NOMO-1 treated with dmso at 0.1 percent for 144 hours (cell line): ENCODE data around the gene MME.
A peak's percentile ranks its signal among the peaks of the same experiment; 100 is the strongest.

ENCODE experiments used
- DNase-seq: peaks from one replicate; lab custom pipeline; 2025; ENCODE audit not compliant: unreplicated experiment; lab: John Stamatoyannopoulos, UW

Gene MME

DNA sequence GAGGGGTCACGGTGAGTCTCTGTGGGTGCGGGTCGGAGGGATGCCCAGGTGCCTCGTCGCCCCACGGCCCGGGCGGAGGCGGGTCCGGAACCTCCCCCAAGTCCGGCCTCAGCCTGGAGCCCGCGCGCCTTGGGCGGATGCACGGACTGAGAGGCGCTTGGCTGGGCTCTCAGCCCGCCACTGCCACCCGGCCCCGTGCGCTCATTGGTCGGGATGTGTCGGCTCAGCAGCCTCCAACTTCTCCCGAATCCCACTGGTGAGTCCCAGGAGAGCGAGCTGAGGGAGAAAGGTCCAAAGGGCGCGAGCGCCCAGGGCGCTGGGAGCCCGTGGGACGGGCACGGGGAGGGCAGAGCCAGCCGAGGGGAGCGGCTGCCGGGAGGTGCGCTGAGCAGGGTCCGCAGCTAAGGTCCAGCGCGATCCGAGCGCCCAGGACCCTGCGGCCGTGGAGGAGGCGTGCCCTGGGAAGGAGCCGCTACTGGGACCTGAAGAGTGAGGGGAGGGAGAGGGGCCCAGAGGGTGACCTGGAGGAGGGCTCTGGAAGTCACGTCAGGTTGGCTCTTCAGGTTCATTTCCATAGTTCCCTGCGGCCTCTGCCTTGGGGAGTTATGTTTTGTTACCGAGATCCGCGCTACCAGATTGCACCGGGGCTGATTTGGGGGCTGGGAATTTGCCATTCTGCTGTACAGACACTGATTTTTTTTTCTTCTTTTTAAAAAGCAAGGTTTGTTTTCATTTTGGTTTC, at the start of gene MME:
Gene MME, plus strand, starts transcription at position 574 of the 742 bp plus-strand sequence. CDS start 3,849 bp downstream, outside the sequence.
- no peak for DNase-seq

DNA sequence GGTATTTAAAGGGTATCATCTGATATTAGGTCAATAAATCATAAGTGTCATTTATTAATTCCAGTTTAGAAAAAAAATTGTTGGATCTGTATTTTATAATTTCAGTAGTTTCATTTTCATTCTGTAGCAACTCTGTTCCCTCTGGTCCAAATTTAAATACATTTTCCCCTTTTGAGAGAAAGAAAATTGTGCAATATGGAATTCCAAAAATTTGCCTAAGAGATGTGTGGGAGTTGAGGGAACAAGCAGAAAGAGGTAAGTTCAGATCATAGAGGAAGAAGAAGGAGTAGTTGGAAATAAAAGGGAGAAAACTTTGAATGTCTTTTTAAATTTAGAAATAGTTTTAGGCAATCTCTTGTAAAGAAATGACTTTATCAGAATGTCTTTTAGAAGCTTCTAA, 48.9 kb upstream of the MME start:
- DNase-seq: no peak

DNA sequence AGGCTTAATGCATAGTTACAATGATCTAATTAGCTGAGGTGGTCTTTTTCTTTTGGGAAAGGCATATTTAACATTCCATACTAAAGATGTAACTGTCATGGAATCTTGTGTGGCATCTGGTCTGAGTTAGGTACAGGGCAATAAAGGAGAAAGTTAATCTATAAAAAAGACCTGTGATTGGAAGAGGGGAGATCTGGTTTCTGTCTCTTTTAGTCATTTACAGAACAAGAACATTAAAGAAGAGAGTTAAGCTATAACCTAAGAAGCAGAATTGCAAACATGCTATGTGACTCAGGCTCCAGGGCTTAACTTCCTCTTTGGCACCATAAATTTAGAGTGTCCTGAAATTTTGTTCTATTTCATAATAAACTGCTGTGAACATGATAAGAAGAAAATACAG, 47.2 kb upstream of the MME start:
- peak; percentile 77 for DNase-seq

DNA sequence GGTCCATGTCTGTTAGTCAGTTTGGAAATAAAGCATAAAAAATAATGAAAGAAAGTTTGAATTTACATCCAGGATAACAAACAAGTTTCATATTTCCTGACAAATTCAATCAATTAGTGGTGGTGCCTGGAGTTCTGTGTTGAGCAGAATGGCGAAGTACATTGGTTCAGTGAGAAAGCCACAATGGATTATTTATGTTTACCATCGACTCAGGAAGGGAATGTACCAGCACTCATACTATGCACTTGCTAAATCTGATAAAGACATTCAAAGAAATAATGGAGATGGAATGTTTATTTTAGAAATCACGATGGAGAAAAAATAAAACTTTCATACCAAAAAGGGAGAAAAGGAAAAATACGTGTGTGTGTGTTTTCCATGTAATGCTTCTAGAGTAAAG, 45.3 kb upstream of the MME start:
- no peak for DNase-seq

DNA sequence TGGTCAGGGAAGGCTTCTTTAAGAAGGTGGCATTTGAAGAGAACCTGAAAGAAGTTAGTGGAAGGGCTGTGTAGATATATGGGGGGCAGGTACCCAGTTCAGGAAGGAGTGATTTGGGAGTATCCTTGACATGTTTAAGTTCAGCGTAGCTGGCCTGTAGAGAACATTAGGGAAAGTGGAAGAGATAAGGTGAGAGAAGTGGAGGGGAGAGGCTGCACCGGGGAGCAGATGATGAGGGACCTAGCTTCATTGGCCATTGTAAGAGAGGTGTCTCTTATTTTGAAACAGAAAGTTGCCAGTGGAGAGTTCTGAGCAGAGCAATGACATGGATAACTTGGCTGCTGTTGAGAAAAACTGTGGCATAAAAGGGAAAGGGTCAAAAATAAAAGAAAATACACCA, 44.6 kb upstream of the MME start:
- DNase-seq: no peak

DNA sequence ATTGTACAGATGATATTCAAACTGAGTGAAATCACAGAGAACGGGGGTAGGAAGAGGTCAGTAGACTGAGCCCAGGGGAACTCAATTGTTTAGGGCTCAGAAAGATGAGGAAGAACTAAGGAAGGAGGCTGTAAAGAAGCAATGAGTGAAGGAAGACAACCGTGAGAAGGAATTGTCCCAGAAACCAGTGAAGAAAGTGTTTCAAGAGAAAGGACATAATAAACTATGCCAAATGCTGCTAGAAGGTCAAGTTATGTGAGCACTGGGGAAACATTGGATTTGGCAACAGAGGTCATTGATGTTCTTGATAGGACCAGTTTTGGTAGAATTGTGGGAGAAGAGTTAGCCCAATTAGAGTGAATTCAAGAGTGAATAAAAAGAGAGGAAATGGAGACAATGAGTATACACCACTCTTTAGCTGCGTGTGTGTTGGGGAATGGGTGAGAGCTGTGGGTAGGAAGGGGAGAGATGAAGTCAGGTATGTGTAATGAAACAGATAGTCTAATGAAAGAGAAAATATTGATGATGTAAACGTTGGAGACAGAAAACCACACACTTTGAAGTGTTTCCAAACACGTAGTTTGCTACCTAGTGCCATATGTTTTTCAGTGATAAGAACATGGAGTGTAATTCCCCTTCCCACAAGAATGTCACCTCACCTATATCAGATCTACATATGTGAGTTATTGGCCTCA, 42.5 kb upstream of the MME start:
- DNase-seq: no peak

DNA sequence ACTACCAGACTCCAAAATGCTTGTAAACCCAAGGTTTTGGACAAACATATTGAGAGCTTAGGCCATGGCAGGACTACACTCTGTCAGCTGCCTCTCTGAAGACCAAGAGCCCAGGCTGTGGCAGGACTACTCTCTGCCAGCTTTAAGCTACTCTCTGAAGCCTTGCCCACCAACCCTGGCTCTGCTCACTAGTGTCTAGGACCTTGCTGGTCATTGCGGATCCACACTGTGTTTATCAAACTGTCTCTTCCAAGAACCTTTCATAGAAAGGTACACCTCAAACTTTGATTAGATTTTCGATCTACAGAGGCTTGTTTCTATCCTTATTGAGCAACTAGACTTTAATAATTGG, 41.9 kb upstream of the MME start:
- DNase-seq: no peak

DNA sequence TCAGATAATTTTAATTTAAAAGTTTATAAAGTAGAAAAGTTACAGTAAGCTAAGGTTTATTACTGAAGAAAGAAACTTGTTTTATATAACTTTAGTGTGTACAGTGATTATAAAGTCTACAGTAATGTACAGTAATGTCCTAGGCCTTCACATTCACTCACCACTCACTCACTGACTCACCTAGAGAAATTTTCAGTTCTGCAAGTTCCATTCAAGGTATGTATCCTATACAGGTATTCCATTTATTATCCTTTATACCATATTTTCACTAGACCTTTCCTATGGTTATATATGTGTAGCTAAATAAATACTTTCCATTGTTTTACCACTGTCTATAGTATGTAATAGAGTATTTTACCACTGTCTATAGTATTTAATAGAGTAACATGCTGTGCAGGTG, 33.2 kb upstream of the MME start:
- DNase-seq: no peak

DNA sequence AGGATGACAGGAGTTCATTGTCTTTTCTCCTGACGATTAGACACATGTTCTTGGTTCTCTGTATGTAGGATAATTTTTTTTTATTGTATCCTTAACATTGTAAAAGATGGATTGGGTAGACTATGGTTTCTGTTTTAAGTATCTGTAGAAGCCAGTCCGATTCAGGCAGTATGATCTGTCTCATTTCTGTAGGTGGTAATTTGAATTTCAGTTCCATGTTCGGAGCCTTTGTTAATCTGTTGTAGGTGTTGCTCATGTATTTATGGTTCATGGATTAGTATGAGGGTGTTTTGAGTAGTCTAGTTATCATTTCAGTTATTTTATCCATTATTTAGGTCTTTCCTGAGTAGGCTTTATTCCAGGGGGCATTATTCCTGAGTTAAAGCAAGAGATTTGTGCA, 32.4 kb upstream of the MME start:
- no peak for DNase-seq

DNA sequence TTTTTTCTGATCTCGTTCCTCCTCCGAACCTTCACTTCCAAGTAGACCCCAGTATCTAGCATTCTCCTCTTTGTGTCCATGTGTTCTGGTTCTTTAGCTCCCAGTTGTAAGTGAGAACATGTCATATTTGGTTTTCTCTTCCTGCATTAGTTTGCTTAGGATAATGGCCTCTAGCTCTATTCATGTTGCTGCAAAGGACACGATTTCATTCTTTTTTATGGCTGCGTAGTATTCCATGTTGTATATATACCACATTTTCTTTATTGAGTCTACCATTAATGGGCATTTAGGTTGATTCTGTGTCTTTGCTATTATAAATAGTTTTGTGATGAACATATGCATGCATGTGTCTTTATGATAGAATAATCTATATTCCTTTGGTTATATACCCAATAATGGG, 30.2 kb upstream of the MME start:
- no peak for DNase-seq

DNA sequence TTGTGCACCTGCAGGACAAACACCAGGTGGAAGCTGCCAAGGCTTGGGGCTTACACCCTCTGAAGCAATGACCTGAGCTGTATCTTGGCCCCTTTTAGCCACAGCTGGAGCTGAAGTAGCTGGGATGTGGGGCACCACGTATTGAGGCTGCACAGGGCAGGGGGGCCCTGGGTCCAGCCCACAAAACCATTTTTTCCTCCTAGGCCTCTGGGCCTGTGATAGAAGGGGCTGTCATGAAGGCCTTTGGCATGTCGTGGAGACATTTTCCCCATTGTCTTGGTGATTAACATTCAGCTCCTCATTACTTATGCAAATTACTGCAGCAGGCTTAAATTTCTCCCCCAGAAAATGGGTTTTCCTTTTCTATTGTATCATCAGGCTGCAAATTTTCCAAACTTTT, 27.6 kb upstream of the MME start:
- DNase-seq: no peak

DNA sequence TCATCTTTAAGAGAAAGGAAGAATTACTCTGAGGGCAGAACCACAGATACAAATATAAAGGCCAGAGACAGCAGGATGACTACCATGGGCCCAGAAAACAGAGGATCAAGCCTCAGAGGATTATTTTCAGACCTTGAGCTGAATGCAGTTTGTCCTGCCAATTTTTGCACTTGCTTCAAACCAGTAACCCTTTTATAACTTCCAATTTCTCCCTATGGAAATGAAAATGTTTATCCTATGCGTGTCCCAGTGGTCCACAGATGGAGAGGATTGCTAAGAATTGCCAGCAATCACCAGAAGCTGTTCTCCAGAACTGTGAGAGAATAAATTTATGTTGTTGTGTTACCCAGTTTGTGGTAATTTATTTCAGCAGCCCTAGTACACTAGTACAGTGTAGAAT, 26.4 kb upstream of the MME start:
- DNase-seq: no peak

DNA sequence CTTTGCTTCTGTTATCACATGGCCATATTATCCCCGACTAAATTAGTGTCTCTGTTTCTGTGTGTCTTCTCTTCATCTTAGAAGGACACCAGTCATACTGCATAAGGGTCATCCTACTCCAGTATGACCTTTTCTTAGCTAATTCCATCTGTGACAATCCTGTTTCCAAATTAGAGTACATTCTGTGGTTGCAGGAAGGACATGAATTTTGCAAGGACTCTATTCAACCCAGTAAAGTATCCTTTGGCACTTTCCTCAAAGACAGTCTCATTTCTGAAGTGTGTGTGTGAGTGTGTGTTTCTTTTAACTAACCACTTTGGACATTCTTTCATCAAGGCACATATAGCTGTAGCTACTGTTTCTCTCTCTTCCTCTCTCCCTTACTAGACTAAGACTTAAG, 15.2 kb upstream of the MME start:
- no peak for DNase-seq

DNA sequence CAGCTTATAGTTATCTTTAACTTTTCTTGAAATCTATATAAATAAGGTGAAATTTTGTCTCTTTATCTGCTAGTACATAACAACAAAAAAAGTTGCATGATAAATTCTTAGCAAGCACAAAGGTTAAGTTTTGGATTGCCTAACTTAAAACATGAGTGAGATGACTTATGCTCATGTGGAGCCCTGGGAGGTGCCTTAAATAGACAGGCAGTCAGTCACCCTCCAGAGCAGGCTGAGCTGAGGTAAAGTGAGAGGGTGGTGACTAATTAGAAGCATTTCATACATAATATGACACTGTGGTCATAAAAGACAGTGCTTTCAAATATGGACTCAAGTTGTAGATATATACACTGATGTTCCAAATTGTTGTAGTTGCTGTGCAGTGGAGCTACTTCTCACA, 14.6 kb upstream of the MME start:
- DNase-seq: peak; percentile 25

DNA sequence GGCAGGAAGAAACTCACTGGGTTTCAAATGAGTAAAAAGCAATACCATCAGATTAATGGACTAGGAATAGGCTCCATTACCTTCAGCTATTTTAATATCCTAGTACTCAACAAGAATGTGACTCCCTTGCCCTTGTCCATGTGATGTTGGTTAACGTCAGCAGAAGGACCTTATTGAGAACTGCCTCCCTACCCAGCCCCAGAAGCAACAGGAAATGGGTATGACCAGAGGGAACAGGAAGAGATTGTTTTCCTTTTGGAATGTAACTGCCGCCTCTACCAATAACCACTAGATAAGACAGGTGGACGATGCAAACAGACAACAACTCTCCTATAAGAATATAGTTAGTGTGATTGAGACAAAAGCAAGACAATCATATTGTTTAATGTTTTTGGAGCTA, 10.4 kb upstream of the MME start:
- no peak for DNase-seq

DNA sequence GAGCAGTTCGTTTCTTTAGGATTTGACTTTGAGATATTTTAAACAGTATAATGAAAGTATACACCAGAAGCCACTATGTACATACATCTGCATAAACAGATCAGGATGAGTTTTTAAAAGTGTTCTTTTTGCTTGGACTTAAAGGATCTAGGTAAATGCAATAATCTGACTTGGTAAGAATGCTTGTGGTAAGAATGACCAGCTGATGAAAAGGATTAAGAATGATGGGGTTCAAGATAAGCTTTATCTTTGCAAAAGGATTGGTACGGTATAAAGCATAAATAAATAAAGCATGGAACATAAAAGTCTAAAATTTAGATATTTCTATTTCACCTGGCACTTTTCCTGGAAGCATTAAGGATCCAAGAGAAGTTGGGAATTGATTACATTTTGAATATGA, 9.8 kb upstream of the MME start:
- DNase-seq: no peak

DNA sequence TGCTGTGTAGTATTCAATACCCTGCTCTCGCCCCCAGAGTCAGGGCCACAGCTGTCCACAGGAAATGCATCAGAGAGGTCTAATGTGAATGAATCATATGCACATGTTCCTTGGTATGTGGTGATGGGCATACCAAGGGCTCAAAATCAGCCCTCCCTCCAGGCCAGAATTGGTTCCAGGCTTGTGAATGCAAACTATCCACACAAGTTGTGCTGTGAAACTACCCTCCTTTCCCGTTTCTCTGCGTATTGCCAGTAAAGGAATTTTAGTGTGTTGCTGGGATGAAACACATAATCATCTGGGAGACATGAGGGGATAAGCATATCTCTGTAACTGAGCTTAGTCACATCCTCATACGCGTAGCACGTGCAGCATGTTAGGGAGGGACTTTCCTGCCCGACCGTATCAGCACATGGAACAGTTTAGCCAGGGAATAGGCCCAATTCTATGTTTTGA, 9.2 kb upstream of the MME start:
- no peak for DNase-seq

DNA sequence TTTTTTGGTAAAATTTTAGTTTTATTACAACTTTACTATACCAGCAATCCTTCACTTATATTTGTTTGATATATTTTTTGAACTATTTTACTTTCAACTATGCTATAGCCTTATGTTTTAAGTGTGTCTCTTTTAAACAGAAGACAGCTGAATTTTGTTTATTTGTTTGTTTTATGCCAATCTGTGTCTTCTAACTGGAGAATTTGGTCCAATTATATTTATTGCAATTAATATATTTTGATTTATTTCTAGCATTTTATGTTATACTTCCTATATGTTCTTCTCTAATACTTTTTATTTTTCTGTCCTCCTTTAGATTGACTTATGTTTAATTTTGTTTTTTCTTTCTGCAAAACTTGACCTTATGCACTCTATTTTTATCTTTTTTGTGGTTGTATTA, 4.9 kb upstream of the MME start:
- no peak for DNase-seq

DNA sequence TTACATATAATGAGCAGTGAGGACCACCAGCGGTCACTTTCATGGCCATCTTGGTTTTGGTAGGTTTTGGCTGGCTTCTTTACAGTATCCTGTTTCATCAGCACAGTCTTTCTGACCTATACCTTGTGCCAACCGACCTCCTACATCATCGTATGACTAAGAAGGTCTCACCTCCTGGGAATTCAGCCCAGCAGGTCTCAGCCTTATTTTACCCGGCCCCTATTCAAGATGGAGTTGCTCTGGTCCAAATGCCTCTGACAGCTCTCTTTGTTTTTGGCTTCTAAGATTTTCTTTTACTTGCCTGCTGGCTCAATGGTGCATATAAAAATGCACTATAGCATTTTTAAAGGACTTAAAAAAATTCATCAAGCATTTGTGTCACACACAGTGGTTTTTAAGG, 3.2 kb upstream of the MME start:
- DNase-seq: no peak

DNA sequence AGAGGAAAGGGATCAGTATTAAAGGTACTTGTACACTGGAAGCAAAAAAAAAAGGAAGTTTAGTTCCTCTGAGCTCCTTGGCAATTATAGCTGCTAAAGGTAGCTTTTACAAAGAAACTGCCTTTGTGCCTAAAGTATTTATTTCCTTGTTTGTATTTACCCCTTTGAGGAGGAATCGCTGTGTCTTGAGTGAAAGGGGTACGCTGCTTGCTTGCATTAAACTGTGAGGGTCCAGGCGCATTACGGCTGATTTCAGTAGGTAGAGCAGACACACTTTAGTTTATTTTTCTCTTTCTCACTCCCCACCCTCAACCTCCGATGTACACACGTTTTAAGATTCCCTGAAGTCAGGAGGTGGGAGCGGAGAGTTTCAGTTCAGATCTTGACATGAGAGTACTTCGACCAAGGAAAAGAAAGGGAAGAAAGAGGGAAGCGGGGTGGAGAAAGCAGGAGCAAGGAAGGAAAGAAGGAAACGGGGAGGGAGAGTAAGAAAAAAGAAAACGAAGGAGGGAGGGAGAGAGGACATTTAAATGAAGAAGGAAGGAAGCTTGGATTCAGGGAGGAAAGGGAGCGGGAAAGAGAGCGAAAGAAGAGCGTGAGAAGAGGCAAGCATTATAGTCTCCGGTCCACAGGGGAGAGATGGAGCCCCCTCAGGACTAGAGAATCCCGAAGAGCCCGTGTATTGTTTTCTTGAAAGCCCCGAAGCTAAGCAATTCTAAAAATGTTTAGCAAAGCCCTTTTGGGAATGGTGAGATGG, 1.2 kb upstream of the MME start:
- no peak for DNase-seq

DNA sequence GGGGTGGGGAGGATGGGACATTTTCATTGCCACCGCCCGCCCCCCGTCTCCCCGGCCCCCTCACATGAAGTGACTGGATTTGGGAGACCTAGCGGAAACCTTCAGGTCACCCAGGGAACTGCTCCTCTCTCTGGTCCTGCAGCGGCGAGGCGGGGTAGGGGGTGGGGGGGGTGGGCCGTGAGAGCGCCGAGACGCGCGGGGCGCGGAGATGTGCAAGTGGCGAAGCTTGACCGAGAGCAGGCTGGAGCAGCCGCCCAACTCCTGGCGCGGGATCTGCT, 712 bp upstream of the MME start:
- no peak for DNase-seq

DNA sequence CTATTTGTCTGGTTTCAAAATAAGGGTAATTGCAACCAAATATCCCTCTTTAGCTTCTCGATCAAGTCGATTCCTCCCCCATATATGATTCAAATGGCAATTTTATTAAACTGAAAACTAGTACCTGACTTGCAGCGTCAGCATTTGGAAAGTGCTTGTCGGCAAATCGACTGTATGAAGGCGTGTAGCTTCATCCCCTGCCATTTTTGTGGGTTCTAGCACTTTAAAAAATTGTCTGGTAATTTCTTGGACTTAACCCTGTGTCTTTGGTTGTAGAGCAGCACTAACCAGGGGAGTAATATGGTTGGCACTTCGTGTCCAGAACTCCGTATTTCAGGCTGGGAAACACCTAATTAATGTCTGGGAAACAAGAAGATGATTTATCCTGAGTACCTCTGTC, 573 bp downstream of the MME start:
- no peak for DNase-seq
